HCT116 (cell line): Measurements from ENCODE around the gene EGLN3. TPM values are rescaled to one million over a fixed set of nuclear protein-coding genes. Genes with fewer than 3 reads are reported as not detected.

ENCODE experiments used
- ATAC-seq: fragments of 200-7000 bp; cut with Tn5 transposase; 2 replicates; pipeline ENCODE4 v1.9.1; 2020; ENCODE audit warnings: mild to moderate bottlenecking, moderate library complexity
- BruUV-seq: library from RNA; stranded (reverse); fragments of 400-500 nt; replicated peaks from 2 replicates; lab custom pipeline; 2021; lab: Mats Ljungman, UMichigan
- CTCF ChIA-PET: fragments of 300-600 bp; sonication (Branson Sonifier 250); formaldehyde crosslinking; loops from one replicate; lab custom pipeline; 2021; ENCODE audit warnings: antibody characterized with exemption; lab: Charles Lee
- POLR2A ChIA-PET: fragments of 300-600, 350-600 bp; sonication (Branson Sonifier 250); formaldehyde crosslinking; loops from one replicate; lab custom pipeline; 2021; ENCODE audit warnings: antibody characterized with exemption; lab: Charles Lee
- RAD21 ChIA-PET, 2 experiments: fragments of 300-600 bp; sonication (Branson Sonifier 250); formaldehyde crosslinking; loops; one replicate each; lab custom pipeline; 2023; ENCODE audit warnings: low total read pairs in 2 of 2; ENCODE audit not compliant: uncharacterized antibody in 2 of 2, unreplicated experiment in 2 of 2, low non-redundant PET in 1 of 2; lab: Charles Lee
- DNase-seq: peaks from one replicate; pipeline ENCODE4 v3.0.0-alpha.2; 2010; ENCODE audit warnings: low read depth, low spot score
- H2AFZ ChIP-seq: fragments of 200-600 bp; shearing (Covaris generic), sonication (generic); 2 replicates; pipeline ENCODE4 v1.6.1; 2017; ENCODE audit warnings: low read depth, mixed run types, mixed read lengths, antibody characterized with exemption, low read length; ENCODE audit not compliant: poor library complexity, severe bottlenecking
- H3K27ac ChIP-seq: 2 replicates; pipeline ENCODE4 v1.5.1; 2012; ENCODE audit warnings: low read depth, low read length
- H3K27me3 ChIP-seq: fragments of 200-600 bp; sonication (generic); 2 replicates; pipeline ENCODE4 v1.6.1; 2016; ENCODE audit warnings: mixed run types, low read length, mixed read lengths; ENCODE audit not compliant: insufficient read depth
- H3K36me3 ChIP-seq, 2 experiments: fragments of 200-500 bp in 1 of 2; fragments of 200-600 bp in 1 of 2; sonication (Bioruptor generic) in 1 of 2; sonication (generic) in 1 of 2; 2 replicates each; pipeline versions ENCODE4 v1.5.1 to v1.6.1; 2014 to 2016; ENCODE audit warnings: low read length in 2 of 2, inconsistent platforms in 1 of 2, mixed read lengths in 1 of 2, mixed run types in 1 of 2; ENCODE audit not compliant: insufficient read depth in 2 of 2, control insufficient read depth in 1 of 2
- H3K4me1 ChIP-seq, 2 experiments: fragments of 200-600 bp in 1 of 2; sonication (generic) in 1 of 2; 2 replicates each; pipeline versions ENCODE4 v1.5.1 to v1.6.1; 2012 to 2017; ENCODE audit warnings: low read length in 2 of 2, inconsistent platforms in 1 of 2, mild to moderate bottlenecking in 1 of 2, mixed read lengths in 1 of 2, mixed run types in 1 of 2, moderate library complexity in 1 of 2; ENCODE audit not compliant: insufficient read depth in 2 of 2, control insufficient read depth in 1 of 2
- H3K4me2 ChIP-seq: fragments of 200-600 bp; sonication (generic); 2 replicates; pipeline ENCODE4 v1.6.1; 2017; ENCODE audit warnings: mixed run types, low read length, mixed read lengths
- H3K4me3 ChIP-seq, 2 experiments: fragments of 200-600 bp in 1 of 2; sonication (generic) in 1 of 2; replicated peaks in 1 of 2; 2 replicates each; pipeline ENCODE4 v1.5.1; 2011 to 2016; ENCODE audit warnings: low read length in 2 of 2, control low read depth in 1 of 2, low read depth in 1 of 2, mild to moderate bottlenecking in 1 of 2, mixed read lengths in 1 of 2, mixed run types in 1 of 2
- H3K79me2 ChIP-seq: fragments of 200-600 bp; sonication (generic); 2 replicates; pipeline ENCODE4 v1.6.1; 2017; ENCODE audit warnings: mild to moderate bottlenecking, mixed run types, low read length, moderate library complexity, mixed read lengths; ENCODE audit not compliant: insufficient read depth
- H3K9ac ChIP-seq: fragments of 200-600 bp; sonication (generic); 2 replicates; pipeline ENCODE4 v1.6.1; 2016; ENCODE audit warnings: low read length, mixed read lengths
- H3K9me2 ChIP-seq: fragments of 200-600 bp; sonication (generic), shearing (Covaris generic); 2 replicates; pipeline ENCODE4 v1.6.1; 2017; ENCODE audit warnings: mixed run types, mild to moderate bottlenecking, moderate library complexity; ENCODE audit not compliant: insufficient read depth
- H3K9me3 ChIP-seq, 2 experiments: fragments of 200-500 bp in 1 of 2; fragments of 200-600 bp in 1 of 2; sonication (Bioruptor generic) in 1 of 2; sonication (generic) in 1 of 2; 2 replicates each; pipeline ENCODE4 v1.6.1; 2014 to 2017; ENCODE audit warnings: low read length in 2 of 2, mixed read lengths in 2 of 2, inconsistent platforms in 1 of 2, low read depth in 1 of 2, mild to moderate bottlenecking in 1 of 2, mixed run types in 1 of 2, moderate library complexity in 1 of 2; ENCODE audit not compliant: control insufficient read depth in 1 of 2, insufficient read depth in 1 of 2
- H4K20me1 ChIP-seq: fragments of 200-600 bp; sonication (generic), shearing (Covaris generic); 2 replicates; pipeline ENCODE4 v1.6.1; 2017; ENCODE audit warnings: mixed run types, mild to moderate bottlenecking, moderate library complexity; ENCODE audit not compliant: insufficient read depth
- CEBPB ChIP-seq: IDR thresholded peaks from 2 replicates; pipeline ENCODE4 v1.6.1; 2012; ENCODE audit warnings: low read depth
- CTCF ChIP-seq, 3 experiments: fragments of 200-600 bp in 1 of 3; sonication (generic) in 1 of 3; IDR thresholded peaks in 2 of 3; conservative IDR thresholded peaks in 1 of 3; 2 replicates each; pipeline ENCODE4 v1.5.1; 2012 to 2017; ENCODE audit warnings: low read depth in 2 of 3, low read length in 2 of 3, antibody characterized with exemption in 1 of 3, borderline replicate concordance in 1 of 3, control low read depth in 1 of 3, mild to moderate bottlenecking in 1 of 3, mixed read lengths in 1 of 3, mixed run types in 1 of 3, moderate library complexity in 1 of 3; ENCODE audit not compliant: insufficient read depth in 1 of 3
- EGR1 ChIP-seq: IDR thresholded peaks from 2 replicates; pipeline ENCODE4 v1.6.1; 2012; ENCODE audit warnings: low read depth
- EZH2 ChIP-seq: fragments of 200-600 bp; sonication (generic); IDR thresholded peaks from 2 replicates; pipeline ENCODE4 v1.6.1; 2017; ENCODE audit warnings: antibody characterized with exemption, mixed run types
- EZH2phosphoT487 ChIP-seq: fragments of 200-600 bp; IDR thresholded peaks from 2 replicates; pipeline ENCODE4 v1.6.1; 2018; ENCODE audit warnings: antibody characterized with exemption, borderline replicate concordance
- JUND ChIP-seq: IDR thresholded peaks from 2 replicates; pipeline ENCODE4 v1.6.1; 2012
- POLR2A ChIP-seq: IDR thresholded peaks from 2 replicates; pipeline ENCODE4 v1.7.0; 2011; ENCODE audit warnings: borderline replicate concordance; ENCODE audit not compliant: insufficient read depth, insufficient read length; ENCODE audit errors: extremely low read depth
- SP1 ChIP-seq: IDR thresholded peaks from 2 replicates; pipeline ENCODE4 v1.6.1; 2012; ENCODE audit warnings: low read depth
- TCF7L2 ChIP-seq: IDR thresholded peaks from 2 replicates; pipeline ENCODE4 v1.7.0; 2011; ENCODE audit warnings: borderline replicate concordance, inconsistent platforms; ENCODE audit not compliant: insufficient read depth, insufficient read length; ENCODE audit errors: extremely low read depth
- YY1 ChIP-seq: IDR thresholded peaks from 2 replicates; pipeline ENCODE4 v1.6.1; 2011; ENCODE audit warnings: low read length, low read depth, moderate library complexity, mild to moderate bottlenecking; ENCODE audit not compliant: insufficient replicate concordance; ENCODE audit errors: extremely low read depth
- ZFX ChIP-seq: fragments of 450-650 bp; IDR thresholded peaks from 2 replicates; pipeline ENCODE4 v1.6.1; 2017
- ZNF274 ChIP-seq: fragments of 200-500 bp; sonication (Bioruptor generic); IDR thresholded peaks from 2 replicates; pipeline ENCODE4 v1.6.1; 2014; ENCODE audit warnings: mild to moderate bottlenecking, low read depth, low read length, inconsistent platforms
- intact Hi-C: fragments of 100-400 bp; cut with micrococcal nuclease; formaldehyde crosslinking; loops from 2 replicates; pipeline ENCODE4 v1.10.0; 2022
- total RNA-seq: library from RNA; stranded (reverse); gene quantifications from one replicate; pipeline ENCODE4 v1.2.1, GENCODE V29; 2021; ENCODE audit not compliant: unreplicated experiment

EGLN3 gene
- total RNA-seq, 1 experiment from 2014 or later, result 13.6 TPM

DNA sequence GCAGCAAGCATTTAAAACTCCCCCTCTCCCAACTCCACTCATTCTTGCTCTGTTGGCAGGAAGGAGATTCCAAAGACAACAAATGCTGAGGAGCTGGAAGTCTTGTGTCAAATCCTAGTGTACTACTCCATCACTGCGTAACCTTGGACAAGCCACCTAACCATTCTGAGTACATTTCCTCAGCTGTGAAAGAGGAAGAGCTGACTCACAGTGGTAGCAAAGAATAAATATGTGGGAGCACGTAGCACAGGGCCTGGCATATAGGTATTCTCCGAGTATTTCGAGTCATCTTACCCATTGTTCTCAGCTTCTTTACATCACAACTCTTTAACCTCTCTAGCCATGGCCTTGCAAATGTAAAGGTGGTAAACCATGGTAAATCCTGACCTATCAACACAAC is 28.7 kb downstream of the EGLN3 start:
- 0 out of 4 replicates have a peak, but pooled peaks cover 0 to 4% of the 10 kb centered on the region in 2 experiments for H3K36me3 ChIP-seq
- H3K27me3 ChIP-seq, result no peaks in the 10 kb centered on the region
- H3K4me3 ChIP-seq, result no peak overlapping the region
- TF ChIP-seq YY1, result no peak
- TF ChIP-seq EZH2, result no peak
- no peak for TF ChIP-seq ZNF274
- TF ChIP-seq ZFX, result no peak
- TF ChIP-seq SP1, result no peak
- TF ChIP-seq TCF7L2, result no peak
- TF ChIP-seq CEBPB, result no peak
- TF ChIP-seq EZH2phosphoT487, result no peak
- no peak for TF ChIP-seq JUND
- TF ChIP-seq POLR2A, result no peak
- TF ChIP-seq EGR1, result no peak
- TF ChIP-seq CTCF (IDR thresholded peaks at IDR 0.05 in 2 of 3, conservative IDR thresholded peaks at IDR 0.05 in 1 of 3; ENCODE audit: borderline replicate concordance in 1 of 3, insufficient read depth in 1 of 3, low read depth in 2 of 3, low read length in 2 of 3), result no peak
- TF ChIP-seq, all 23 proteins: peak for 0
- H3K9me2 ChIP-seq, result no peaks in the 10 kb centered on the region
- H4K20me1 ChIP-seq, result no peaks in the 10 kb centered on the region
- ATAC-seq (no peak), DNase-seq (no peak)
- ChIA-PET RAD21 (no interaction called here), CTCF (no interaction called here), POLR2A (no interaction called here)
- H3K4me2 ChIP-seq, result no peak overlapping the region
- no peak overlapping the region for H3K27ac ChIP-seq
- no TSS peak for BruUV-seq
- H2AFZ ChIP-seq, result no peak overlapping the region
- no peaks in the 10 kb centered on the region for H3K79me2 ChIP-seq
- H3K9me3 ChIP-seq, result no peaks in the 10 kb centered on the region
- no peak overlapping the region for H3K9ac ChIP-seq
- peaks cover 0 to 6% of the 10 kb centered on the region in 2 experiments; a peak in 3 of 4 replicates for H3K4me1 ChIP-seq
- intact Hi-C loops, result no loop called here
